GM20000 (cell line): Measurements from ENCODE around the gene LRRC4C.

Experiments used
- DNase-seq: peaks from one replicate; pipeline ENCODE4 v3.0.0; 2012; ENCODE audit warnings: low spot score
- CTCF ChIP-seq: IDR thresholded peaks from 2 replicates; pipeline ENCODE4 v1.5.1; 2012; ENCODE audit warnings: mild to moderate bottlenecking, control low read depth; ENCODE audit errors: extremely low read depth, missing control alignments

Gene LRRC4C

GRCh38 chr11:40445391-40445790, 1014.1 kb downstream of the LRRC4C start:
- no peak for DNase-seq
- no peak for TF ChIP-seq CTCF

- TF ChIP-seq CTCF: no peak
- no peak for DNase-seq
Measured at GRCh38 chr11:40444151-40444550, 1015.3 kb downstream of the LRRC4C start.

- TF ChIP-seq CTCF: no peak
- no peak for DNase-seq
Measured at GRCh38 chr11:40435344-40435743, 1024.1 kb downstream of the LRRC4C start.

- no peak for TF ChIP-seq CTCF
- no peak for DNase-seq
Measured at GRCh38 chr11:40434926-40435325, 1024.5 kb downstream of the LRRC4C start.

- DNase-seq: no peak
- no peak for TF ChIP-seq CTCF
Measured at GRCh38 chr11:40432358-40432757, 1027.1 kb downstream of the LRRC4C start.

- no peak for DNase-seq
- no peak for TF ChIP-seq CTCF
Measured at GRCh38 chr11:40425168-40425567, 1034.3 kb downstream of the LRRC4C start.

- no peak for TF ChIP-seq CTCF
- DNase-seq: no peak
Measured at GRCh38 chr11:40421208-40421981, 1038.1 kb downstream of the LRRC4C start.
